Measurements from ENCODE around the gene GADL1. TPM values are rescaled to one million over a fixed set of nuclear protein-coding genes. Genes with fewer than 3 reads are reported as not detected.

The GADL1 gene
- total RNA-seq, 1 donor, result not detected

DNA sequence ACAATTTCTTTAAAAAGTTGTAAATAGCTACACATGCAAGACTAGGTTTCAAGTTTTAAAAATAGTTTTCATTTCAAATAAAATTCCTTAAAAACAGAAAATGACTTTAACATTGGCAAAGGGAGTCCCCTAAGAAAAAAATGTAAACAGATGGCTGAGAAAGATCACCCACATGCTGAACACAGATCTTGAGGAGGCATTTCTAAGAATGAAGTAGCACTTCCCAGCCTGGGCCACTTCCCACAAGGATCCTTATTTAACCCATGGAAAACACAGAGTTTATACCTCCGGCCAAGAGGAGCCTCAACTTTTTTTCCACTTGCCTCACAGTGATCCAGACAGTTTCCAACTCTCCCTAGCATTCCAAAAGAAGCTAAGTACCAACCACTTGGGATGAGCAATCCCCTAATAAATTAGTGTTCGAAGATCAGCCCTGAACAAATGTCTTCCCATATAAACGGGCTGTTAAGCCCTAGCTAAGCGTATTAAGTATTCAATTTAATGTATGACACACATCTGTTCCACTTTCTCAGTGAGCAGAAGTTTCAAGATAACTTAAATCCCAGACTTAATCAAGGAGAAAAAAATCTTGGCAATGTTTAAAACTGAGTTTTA is 61.4 kb downstream of the GADL1 start:
- H3K4me3 ChIP-seq (ENCODE audit: low read depth, low read length), result no peak overlapping the region
- DNase-seq (ENCODE audit: low read depth), result no peak
- TF ChIP-seq CTCF (IDR thresholded peaks at IDR 0.05; ENCODE audit: insufficient read depth, low read depth, low read length), result no peak

GRCh38 chr3:30827080-30827479 is 67.4 kb downstream of the GADL1 start:
- TF ChIP-seq CTCF (IDR thresholded peaks at IDR 0.05; ENCODE audit: insufficient read depth, low read depth, low read length), result no peak
- no peak overlapping the region for H3K4me3 ChIP-seq (ENCODE audit: low read depth, low read length)
- no peak for DNase-seq (ENCODE audit: low read depth)

GRCh38 chr3:30826531-30826942 is 67.9 kb downstream of the GADL1 start:
- no peak for TF ChIP-seq CTCF (IDR thresholded peaks at IDR 0.05; ENCODE audit: insufficient read depth, low read depth, low read length)
- H3K4me3 ChIP-seq (ENCODE audit: low read depth, low read length), result no peak overlapping the region
- DNase-seq (ENCODE audit: low read depth), result no peak

DNA sequence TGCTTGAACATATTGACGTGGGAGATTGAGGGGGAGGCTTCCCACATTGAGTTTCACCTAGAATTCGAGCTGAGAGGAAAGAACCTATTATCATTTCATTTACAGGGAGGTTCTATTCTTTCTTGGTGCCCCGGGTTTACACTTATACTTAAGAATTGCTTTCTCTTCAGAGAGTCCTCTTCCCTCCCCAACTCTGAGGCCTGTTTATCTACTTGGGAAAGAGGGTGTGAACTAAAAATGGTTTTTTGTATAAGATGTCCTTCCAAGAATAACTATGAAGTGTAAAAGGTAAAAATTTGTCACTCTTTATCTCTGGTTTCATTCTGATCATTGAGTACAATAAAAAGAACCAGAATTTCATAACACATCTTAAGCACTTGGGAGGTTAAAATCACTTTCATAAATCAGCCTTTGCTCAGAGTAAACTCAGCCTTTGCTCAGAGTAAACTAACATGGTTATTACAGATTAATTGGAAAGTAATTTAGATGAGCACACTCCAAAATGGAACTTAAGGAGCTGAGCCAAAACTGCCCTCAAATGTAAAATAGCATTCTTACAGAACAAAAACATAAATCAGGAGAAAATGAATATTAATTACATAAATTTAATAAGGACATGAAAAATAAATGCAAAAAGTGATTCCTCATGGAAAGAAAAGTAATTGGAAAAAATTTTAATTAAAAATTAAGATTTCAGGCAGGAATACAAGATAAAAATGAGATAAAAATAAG is 75.2 kb downstream of the GADL1 start:
- no peak overlapping the region for H3K4me3 ChIP-seq (ENCODE audit: low read depth, low read length)
- no peak for TF ChIP-seq CTCF (IDR thresholded peaks at IDR 0.05; ENCODE audit: insufficient read depth, low read depth, low read length)
- no peak for DNase-seq (ENCODE audit: low read depth)

GRCh38 chr3:30813734-30814133 is 80.7 kb downstream of the GADL1 start:
- no peak for TF ChIP-seq CTCF (IDR thresholded peaks at IDR 0.05; ENCODE audit: insufficient read depth, low read depth, low read length)
- DNase-seq (ENCODE audit: low read depth), result no peak
- H3K4me3 ChIP-seq (ENCODE audit: low read depth, low read length), result no peak overlapping the region

- no peak for DNase-seq (ENCODE audit: low read depth)
Observed at GRCh38 chr3:30811151-30811795, 83.2 kb downstream of the GADL1 start.

More at GRCh38 chr3:30811151-30811795, 83.2 kb downstream of the GADL1 start:
- H3K4me3 ChIP-seq (ENCODE audit: low read depth, low read length), result no peak overlapping the region
- no peak for TF ChIP-seq CTCF (IDR thresholded peaks at IDR 0.05; ENCODE audit: insufficient read depth, low read depth, low read length)
